SK-N-SH treated with all-trans-retinoic acid at 6 μM for 48 hours (cell line): Measurements from ENCODE around the gene PYCR2.

Experiments used
- PATZ1 ChIP-seq: fragments of 250-450 bp; sonication (Bioruptor Pico); IDR thresholded peaks from 2 replicates; pipeline ENCODE4 v1.8.0; 2020; ENCODE audit warnings: mild to moderate bottlenecking, moderate library complexity, borderline replicate concordance
- RARB ChIP-seq: fragments of 250-450 bp; sonication (Bioruptor Pico); IDR thresholded peaks from 2 replicates; pipeline ENCODE4 v1.8.0; 2021; ENCODE audit warnings: mild to moderate bottlenecking, moderate library complexity
- ZC3H10 ChIP-seq: fragments of 250-450 bp; sonication (Bioruptor Pico); IDR thresholded peaks from 2 replicates; pipeline ENCODE4 v1.5.1; 2021; ENCODE audit warnings: mild to moderate bottlenecking, moderate library complexity
- ZFP3 ChIP-seq: fragments of 250-450 bp; sonication (Bioruptor Pico); IDR thresholded peaks from 2 replicates; pipeline ENCODE4 v1.5.0; 2020; ENCODE audit warnings: mild to moderate bottlenecking, moderate library complexity
- ZFP30 ChIP-seq: fragments of 450-650 bp; formaldehyde crosslinking; IDR thresholded peaks from 2 replicates; pipeline ENCODE4 v1.5.0; 2022; ENCODE audit warnings: mild to moderate bottlenecking, moderate library complexity
- ZNF8 ChIP-seq: fragments of 450-650 bp; formaldehyde crosslinking; IDR thresholded peaks from 2 replicates; pipeline ENCODE4 v1.5.0; 2020; ENCODE audit warnings: mild to moderate bottlenecking, moderate library complexity

- TF ChIP-seq ZNF8 (CRISPR knock-in tag) (no peak), ZFP3 (CRISPR knock-in tag) (no peak), RARB (CRISPR knock-in tag) (no peak), ZC3H10 (CRISPR knock-in tag) (no peak), ZFP30 (CRISPR knock-in tag) (no peak), PATZ1 (CRISPR knock-in tag) (no peak)
These were observed 50.7 kb downstream of the PYCR2 start for GRCh38 chr1:225873281-225873850.
